ENCODE data around the gene CDK14. TPM values are rescaled to one million over a fixed set of nuclear protein-coding genes. Genes with fewer than 3 reads are reported as not detected.

The CDK14 gene
- total RNA-seq, 4 donors from 2014 or later = 29.3 to 37.8 (median 33.0) TPM

- Histone ChIP-seq H3K9me3 (no peaks in the 10 kb centered on the region), H3K27ac (no peak overlapping the region), H3K36me3 (no peaks in the 10 kb centered on the region), H3K4me1 (no peaks in the 10 kb centered on the region), H3K27me3 (no peaks in the 10 kb centered on the region), H3K4me3 (replicated peaks in 1 of 3) (no peak overlapping the region)
- no peak for TF ChIP-seq POLR2A (IDR thresholded peaks at IDR 0.05)
- intact Hi-C loops (cut with DNase I) = no loop called here
- no peak for DNase-seq
- 88 to 89% methylated on average over 2 of the region's 2 CpGs for WGBS, 2 donors
Observed at GRCh38 chr7:90739716-90740115, 143.6 kb downstream of the CDK14 start.

DNA sequence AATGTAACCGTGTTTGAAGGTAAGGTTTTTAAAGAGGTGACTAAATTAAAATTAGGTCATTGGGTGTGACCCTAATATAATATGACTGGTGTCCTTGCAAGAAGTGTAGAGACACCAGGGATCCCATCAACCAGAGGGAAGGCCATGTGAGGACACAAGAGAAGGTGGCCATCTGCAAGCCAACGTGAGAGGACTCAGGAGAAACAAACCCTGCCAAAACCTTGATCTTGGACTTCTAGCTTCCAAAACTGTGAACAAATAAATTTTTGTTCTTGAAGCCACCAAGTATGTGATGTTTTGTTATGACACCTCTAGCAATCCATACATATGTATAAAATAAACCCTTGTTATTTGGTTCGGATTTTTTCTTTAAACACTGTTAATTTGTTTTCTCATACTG, 144.3 kb downstream of the CDK14 start:
- DNase-seq = no peak
- no peaks in the 10 kb centered on the region for H3K9me3 ChIP-seq
- WGBS, 2 donors = 90 to 91% methylated on average over 3 of the region's 3 CpGs
- H3K4me3 ChIP-seq (replicated peaks in 1 of 3) = no peak overlapping the region
- no peaks in the 10 kb centered on the region for H3K27me3 ChIP-seq
- H3K4me1 ChIP-seq = no peaks in the 10 kb centered on the region
- TF ChIP-seq POLR2A (IDR thresholded peaks at IDR 0.05) = no peak
- TF ChIP-seq CTCF (IDR thresholded peaks at IDR 0.05) = no peak
- H3K36me3 ChIP-seq = no peaks in the 10 kb centered on the region
- H3K27ac ChIP-seq = no peak overlapping the region
- intact Hi-C loops (cut with DNase I) = no loop called here

GRCh38 chr7:90743626-90744025, 147.5 kb downstream of the CDK14 start:
- Histone ChIP-seq H3K4me1 (no peaks in the 10 kb centered on the region), H3K27me3 (no peaks in the 10 kb centered on the region), H3K4me3 (replicated peaks in 1 of 3) (no peak overlapping the region), H3K27ac (no peak overlapping the region), H3K9me3 (no peaks in the 10 kb centered on the region), H3K36me3 (no peaks in the 10 kb centered on the region)
- intact Hi-C loops (cut with DNase I) = no loop called here
- DNase-seq = no peak
- TF ChIP-seq CTCF (IDR thresholded peaks at IDR 0.05) (no peak), POLR2A (IDR thresholded peaks at IDR 0.05) (no peak)
- WGBS, 2 donors = 2 to 58% methylated on average over 1 of the region's 1 CpG

DNA sequence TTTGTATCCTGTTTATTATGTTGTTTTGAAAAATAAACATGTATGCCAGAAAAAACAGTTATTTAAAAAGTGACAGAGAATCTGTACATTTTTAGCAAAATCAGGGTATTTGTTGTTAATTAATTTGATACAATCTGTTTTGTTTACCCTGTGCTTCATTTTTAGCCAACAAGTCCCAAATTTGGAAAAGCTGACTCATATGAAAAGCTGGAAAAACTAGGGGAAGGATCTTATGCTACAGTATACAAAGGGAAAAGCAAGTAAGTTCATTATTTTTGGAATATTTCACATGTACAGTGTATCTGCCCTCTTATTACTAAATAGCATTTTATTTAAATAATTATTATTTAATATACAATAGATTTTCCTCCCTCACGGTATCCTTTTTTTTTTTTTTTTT, 151.4 kb downstream of the CDK14 start:
- Histone ChIP-seq H3K9me3 (no peaks in the 10 kb centered on the region), H3K27ac (no peak overlapping the region), H3K36me3 (no peaks in the 10 kb centered on the region), H3K4me1 (no peaks in the 10 kb centered on the region), H3K27me3 (no peaks in the 10 kb centered on the region), H3K4me3 (replicated peaks in 1 of 3) (no peak overlapping the region)
- TF ChIP-seq POLR2A (IDR thresholded peaks at IDR 0.05) (no peak), CTCF (IDR thresholded peaks at IDR 0.05) (no peak)
- WGBS, 2 donors = 75 to 89% methylated on average over 1 of the region's 1 CpG
- DNase-seq = no peak
- intact Hi-C loops (cut with DNase I) = no loop called here

DNA sequence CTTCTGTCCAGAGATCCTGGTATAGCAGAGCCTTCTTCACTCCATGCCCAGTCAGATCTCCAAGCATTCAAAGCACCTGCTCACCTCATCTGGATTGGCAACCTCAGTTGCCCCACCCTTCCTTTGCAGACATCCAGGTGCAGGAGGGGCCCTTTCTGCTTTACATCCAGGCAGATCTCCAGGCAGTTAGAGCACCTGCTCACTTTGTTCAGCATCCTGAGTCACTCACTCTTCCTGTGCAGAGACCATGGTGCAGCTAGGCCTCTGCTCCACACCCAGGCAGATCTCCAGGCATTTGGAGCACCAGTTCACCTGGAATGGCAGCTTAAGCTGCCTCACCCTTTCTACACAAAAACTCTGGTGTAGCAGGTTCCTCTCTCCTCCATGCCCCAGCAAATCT, 153.1 kb downstream of the CDK14 start:
- no peaks in the 10 kb centered on the region for H3K27me3 ChIP-seq
- intact Hi-C loops (cut with DNase I) = no loop called here
- H3K36me3 ChIP-seq = no peaks in the 10 kb centered on the region
- no peak for DNase-seq
- no peak overlapping the region for H3K4me3 ChIP-seq (replicated peaks in 1 of 3)
- TF ChIP-seq POLR2A (IDR thresholded peaks at IDR 0.05) (no peak), CTCF (IDR thresholded peaks at IDR 0.05) (no peak)
- H3K9me3 ChIP-seq = no peaks in the 10 kb centered on the region
- H3K27ac ChIP-seq = no peak overlapping the region
- no peaks in the 10 kb centered on the region for H3K4me1 ChIP-seq

GRCh38 chr7:90749774-90750173, 153.7 kb downstream of the CDK14 start:
- TF ChIP-seq POLR2A (IDR thresholded peaks at IDR 0.05) (no peak), CTCF (IDR thresholded peaks at IDR 0.05) (no peak)
- Histone ChIP-seq H3K36me3 (no peaks in the 10 kb centered on the region), H3K9me3 (no peaks in the 10 kb centered on the region), H3K4me3 (replicated peaks in 1 of 3) (no peak overlapping the region), H3K4me1 (no peaks in the 10 kb centered on the region), H3K27me3 (no peaks in the 10 kb centered on the region), H3K27ac (no peak overlapping the region)
- intact Hi-C loops (cut with DNase I) = no loop called here
- no peak for DNase-seq
- WGBS, 2 donors = 64 to 84% methylated on average over 1 of the region's 1 CpG
